Measurements from ENCODE around the gene LONP1. TPM values are rescaled to one million over a fixed set of nuclear protein-coding genes. Genes with fewer than 3 reads are reported as not detected.

LONP1 gene
- total RNA-seq, 1 donor from 2014 or later = 64.4 TPM

DNA sequence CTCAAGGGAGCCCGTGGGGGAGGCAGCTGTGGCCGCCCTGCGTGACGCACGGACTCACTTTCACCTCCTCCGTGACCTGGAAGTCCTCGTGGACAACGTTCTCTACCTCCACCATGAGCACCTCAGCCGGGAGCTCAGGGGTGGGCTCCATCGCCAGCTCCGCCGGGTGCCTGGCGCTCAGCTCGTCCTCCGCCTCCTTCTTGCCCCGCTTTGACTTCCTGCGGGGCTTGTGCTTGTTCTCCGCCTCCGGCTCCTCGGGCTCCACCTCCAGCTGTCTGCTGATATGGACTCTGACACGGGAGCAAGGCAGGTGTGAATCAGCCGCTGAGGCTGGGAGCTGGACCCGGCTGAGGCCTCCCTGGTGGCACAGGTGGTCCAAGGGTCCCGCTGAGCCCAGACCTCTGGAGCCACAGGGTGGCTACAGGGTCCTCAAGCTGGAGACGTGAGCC, 8.2 kb downstream of the LONP1 start:
- no peak overlapping the region for H3K27ac Mint-ChIP-seq (ENCODE audit: unreplicated experiment)
- TF ChIP-seq, protein P1, sequence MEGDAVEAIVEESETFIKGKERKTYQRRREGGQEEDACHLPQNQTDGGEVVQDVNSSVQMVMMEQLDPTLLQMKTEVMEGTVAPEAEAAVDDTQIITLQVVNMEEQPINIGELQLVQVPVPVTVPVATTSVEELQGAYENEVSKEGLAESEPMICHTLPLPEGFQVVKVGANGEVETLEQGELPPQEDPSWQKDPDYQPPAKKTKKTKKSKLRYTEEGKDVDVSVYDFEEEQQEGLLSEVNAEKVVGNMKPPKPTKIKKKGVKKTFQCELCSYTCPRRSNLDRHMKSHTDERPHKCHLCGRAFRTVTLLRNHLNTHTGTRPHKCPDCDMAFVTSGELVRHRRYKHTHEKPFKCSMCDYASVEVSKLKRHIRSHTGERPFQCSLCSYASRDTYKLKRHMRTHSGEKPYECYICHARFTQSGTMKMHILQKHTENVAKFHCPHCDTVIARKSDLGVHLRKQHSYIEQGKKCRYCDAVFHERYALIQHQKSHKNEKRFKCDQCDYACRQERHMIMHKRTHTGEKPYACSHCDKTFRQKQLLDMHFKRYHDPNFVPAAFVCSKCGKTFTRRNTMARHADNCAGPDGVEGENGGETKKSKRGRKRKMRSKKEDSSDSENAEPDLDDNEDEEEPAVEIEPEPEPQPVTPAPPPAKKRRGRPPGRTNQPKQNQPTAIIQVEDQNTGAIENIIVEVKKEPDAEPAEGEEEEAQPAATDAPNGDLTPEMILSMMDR (IDR thresholded peaks at IDR 0.05; ENCODE audit: unreplicated experiment) = no peak
- H3K27me3 Mint-ChIP-seq (ENCODE audit: unreplicated experiment) = no peaks in the 10 kb centered on the region
- peaks cover 11% of the 10 kb centered on the region for H3K36me3 Mint-ChIP-seq (ENCODE audit: low read depth, unreplicated experiment)
- no peak for DNase-seq (ENCODE audit: low spot score)
- H3K9me3 Mint-ChIP-seq (ENCODE audit: unreplicated experiment) = no peaks in the 10 kb centered on the region
- H3K4me3 Mint-ChIP-seq (ENCODE audit: unreplicated experiment) = no peak overlapping the region
- H3K4me1 Mint-ChIP-seq (ENCODE audit: unreplicated experiment) = no peaks in the 10 kb centered on the region

DNA sequence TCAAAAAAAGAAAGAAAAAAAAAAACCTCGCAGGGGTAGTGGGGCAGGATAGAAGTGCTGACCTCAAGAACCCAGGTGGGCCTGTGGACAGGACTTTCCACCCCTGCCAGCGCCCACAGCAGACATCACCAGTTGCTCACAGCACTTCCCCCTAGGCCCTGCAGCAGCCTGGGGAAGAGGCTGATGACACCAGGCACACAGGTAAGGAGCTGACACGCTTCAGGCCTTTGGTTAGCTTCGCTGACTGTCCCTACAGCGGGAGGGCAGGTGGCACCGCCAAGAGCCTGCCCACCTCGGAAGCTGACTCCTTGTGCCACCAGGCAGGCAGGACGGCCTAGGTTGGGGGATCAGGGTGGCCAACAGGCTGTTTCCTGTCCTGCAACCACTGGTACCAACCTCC, 8.9 kb downstream of the LONP1 start:
- H3K4me1 Mint-ChIP-seq (ENCODE audit: unreplicated experiment) = no peaks in the 10 kb centered on the region
- DNase-seq (ENCODE audit: low spot score) = no peak
- H3K9me3 Mint-ChIP-seq (ENCODE audit: unreplicated experiment) = no peaks in the 10 kb centered on the region
- TF ChIP-seq, protein P1 (IDR thresholded peaks at IDR 0.05; ENCODE audit: unreplicated experiment) = no peak
- H3K36me3 Mint-ChIP-seq (ENCODE audit: low read depth, unreplicated experiment) = peaks cover 15% of the 10 kb centered on the region
- no peaks in the 10 kb centered on the region for H3K27me3 Mint-ChIP-seq (ENCODE audit: unreplicated experiment)
- H3K27ac Mint-ChIP-seq (ENCODE audit: unreplicated experiment) = no peak overlapping the region
- no peak overlapping the region for H3K4me3 Mint-ChIP-seq (ENCODE audit: unreplicated experiment)

DNA sequence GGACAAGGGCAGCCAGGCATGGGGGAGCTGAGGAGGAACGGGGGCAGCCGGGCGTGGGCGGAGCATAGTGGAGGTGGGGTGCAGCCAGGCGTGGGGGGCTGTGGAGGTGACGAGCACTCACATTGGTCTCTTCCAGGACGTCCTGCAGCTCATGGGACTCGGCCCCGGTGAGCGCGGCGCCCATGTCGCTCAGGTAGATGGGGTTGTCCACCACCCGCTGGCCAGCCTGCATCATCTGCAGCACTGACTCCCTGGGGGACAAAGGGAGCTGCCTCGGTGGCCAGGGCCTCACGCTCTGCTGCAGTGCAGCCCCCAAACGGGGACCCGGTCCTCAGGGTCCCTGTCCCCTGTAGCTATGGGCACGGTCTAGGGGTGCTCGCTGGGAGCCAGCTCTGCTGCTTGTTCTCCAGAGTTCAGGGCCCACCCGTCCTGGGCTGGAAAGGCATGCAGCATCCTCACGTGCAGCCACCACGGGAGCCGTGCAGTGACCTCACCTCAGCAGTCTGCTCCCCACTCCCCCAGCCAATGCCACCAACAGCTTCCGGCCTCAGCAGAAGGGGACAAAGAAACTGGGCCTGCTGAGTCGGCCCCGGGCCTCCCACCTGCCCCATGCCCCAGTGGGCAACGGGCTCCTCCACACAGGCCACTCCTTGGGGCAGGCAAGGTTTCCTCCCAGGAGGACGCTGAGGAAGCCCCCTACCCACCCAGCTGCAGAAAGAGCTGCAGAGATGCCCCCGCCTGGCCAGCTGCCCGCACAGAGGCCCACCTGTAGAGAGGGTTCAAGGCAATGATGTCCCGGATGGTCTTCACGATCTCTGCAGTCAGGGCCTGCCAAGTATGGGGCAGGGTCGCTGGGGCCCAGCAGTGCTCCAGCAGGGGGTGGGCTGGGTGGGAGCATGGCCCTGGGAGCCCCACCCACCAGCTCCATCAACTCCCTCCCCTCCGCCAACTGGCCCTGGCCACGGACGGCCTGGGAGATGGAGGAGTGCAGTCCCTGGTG, 12.1 kb downstream of the LONP1 start:
- Mint-ChIP-seq H3K4me1 (ENCODE audit: unreplicated experiment) (no peaks in the 10 kb centered on the region), H3K9me3 (ENCODE audit: unreplicated experiment) (no peaks in the 10 kb centered on the region), H3K27me3 (ENCODE audit: unreplicated experiment) (peaks cover 1% of the 10 kb centered on the region), H3K4me3 (ENCODE audit: unreplicated experiment) (no peak overlapping the region), H3K36me3 (ENCODE audit: low read depth, unreplicated experiment) (peaks cover 18% of the 10 kb centered on the region), H3K27ac (ENCODE audit: unreplicated experiment) (no peak overlapping the region)
- TF ChIP-seq, protein P1 (IDR thresholded peaks at IDR 0.05; ENCODE audit: unreplicated experiment) = no peak
- DNase-seq (ENCODE audit: low spot score) = no peak

DNA sequence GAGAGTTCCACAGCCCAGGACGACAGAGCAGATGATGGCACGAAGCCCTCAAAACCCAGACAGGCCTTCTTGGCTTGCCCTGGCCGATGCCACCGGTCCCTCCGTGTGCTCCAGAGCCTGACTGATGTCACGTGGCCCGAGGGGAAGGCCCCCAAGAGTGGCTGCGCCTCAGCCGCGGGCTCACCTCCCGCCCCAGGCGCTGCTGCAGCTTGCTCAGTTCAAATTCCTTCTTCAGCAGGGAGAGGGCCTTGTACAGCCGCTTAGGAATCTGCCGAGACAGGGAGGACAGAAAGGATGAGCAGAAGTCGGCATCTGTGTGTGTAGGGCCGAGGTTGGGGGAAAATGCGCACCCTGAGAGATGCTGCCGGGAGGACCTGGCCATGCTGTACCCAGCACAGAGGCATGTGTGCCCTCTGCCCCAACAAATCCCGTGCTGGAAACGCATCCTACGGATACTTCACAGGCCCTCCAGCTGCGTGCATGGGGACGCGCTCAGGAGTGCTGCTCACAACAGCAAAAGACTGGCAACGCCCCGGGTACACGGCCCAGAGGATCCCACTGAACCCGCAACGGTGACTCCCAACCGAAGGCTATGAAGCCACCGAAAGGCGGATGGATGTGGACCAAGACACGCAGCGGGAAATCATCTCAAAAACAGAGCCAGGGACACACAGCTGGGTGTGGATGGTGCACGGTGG, 12.9 kb downstream of the LONP1 start:
- TF ChIP-seq, protein P1 (IDR thresholded peaks at IDR 0.05; ENCODE audit: unreplicated experiment) = no peak
- no peak for DNase-seq (ENCODE audit: low spot score)
- no peak overlapping the region for H3K27ac Mint-ChIP-seq (ENCODE audit: unreplicated experiment)
- no peak overlapping the region for H3K4me3 Mint-ChIP-seq (ENCODE audit: unreplicated experiment)
- H3K36me3 Mint-ChIP-seq (ENCODE audit: low read depth, unreplicated experiment) = peaks cover 15% of the 10 kb centered on the region
- H3K27me3 Mint-ChIP-seq (ENCODE audit: unreplicated experiment) = peaks cover 1% of the 10 kb centered on the region
- H3K9me3 Mint-ChIP-seq (ENCODE audit: unreplicated experiment) = no peaks in the 10 kb centered on the region
- H3K4me1 Mint-ChIP-seq (ENCODE audit: unreplicated experiment) = no peaks in the 10 kb centered on the region
